MM.1S (cell line): ENCODE results near the gene KLC3.

Experiments
- EZH2 ChIP-seq: fragments of 300-600 bp; sonication (generic); optimal IDR thresholded peaks from 2 replicates; pipeline ENCODE3; 2017; ENCODE audit warnings: low read depth, mild to moderate bottlenecking, antibody characterized with exemption, low read length, mixed read lengths
- EZH2phosphoT487 ChIP-seq: fragments of 300-600 bp; sonication (generic); IDR thresholded peaks from 2 replicates; pipeline ENCODE4 v1.6.1; 2018; ENCODE audit warnings: antibody characterized with exemption, low read length
- TF ChIP-seq, protein P1 (sequence below): fragments of 300-600 bp; sonication (generic); IDR thresholded peaks from 2 replicates; pipeline ENCODE4 v1.5.1; 2016; ENCODE audit warnings: antibody characterized with exemption, low read length, mixed read lengths

- TF ChIP-seq, protein P1, sequence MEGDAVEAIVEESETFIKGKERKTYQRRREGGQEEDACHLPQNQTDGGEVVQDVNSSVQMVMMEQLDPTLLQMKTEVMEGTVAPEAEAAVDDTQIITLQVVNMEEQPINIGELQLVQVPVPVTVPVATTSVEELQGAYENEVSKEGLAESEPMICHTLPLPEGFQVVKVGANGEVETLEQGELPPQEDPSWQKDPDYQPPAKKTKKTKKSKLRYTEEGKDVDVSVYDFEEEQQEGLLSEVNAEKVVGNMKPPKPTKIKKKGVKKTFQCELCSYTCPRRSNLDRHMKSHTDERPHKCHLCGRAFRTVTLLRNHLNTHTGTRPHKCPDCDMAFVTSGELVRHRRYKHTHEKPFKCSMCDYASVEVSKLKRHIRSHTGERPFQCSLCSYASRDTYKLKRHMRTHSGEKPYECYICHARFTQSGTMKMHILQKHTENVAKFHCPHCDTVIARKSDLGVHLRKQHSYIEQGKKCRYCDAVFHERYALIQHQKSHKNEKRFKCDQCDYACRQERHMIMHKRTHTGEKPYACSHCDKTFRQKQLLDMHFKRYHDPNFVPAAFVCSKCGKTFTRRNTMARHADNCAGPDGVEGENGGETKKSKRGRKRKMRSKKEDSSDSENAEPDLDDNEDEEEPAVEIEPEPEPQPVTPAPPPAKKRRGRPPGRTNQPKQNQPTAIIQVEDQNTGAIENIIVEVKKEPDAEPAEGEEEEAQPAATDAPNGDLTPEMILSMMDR = no peak
- no peak for TF ChIP-seq EZH2
- TF ChIP-seq EZH2phosphoT487 = no peak
Observed at GRCh38 chr19:45324349-45324907, 16.1 kb upstream of the KLC3 start.
